Lower leg skin (tissue), 4 donors: ENCODE measurements around the gene BAIAP2. TPM values are rescaled to one million over a fixed set of nuclear protein-coding genes. Genes with fewer than 3 reads are reported as not detected.
"Not testable (repeated sequence)": the region's sequence is repeated elsewhere in the genome, so short reads cannot be mapped to it uniquely, and the experiment has no call there.

Source experiments
- DNase-seq, 2 donors: peaks; one replicate each; pipeline ENCODE4 v3.0.0-alpha.2; 2019; ENCODE audit warnings: low spot score in 2 of 2
- H3K4me3 ChIP-seq: fragments of 200-600 bp; sonication (generic); 2 replicates; pipeline ENCODE4 v1.5.1; 2017; ENCODE audit warnings: mild to moderate bottlenecking, low read depth; ENCODE audit not compliant: poor library complexity, severe bottlenecking
- CTCF ChIP-seq, 3 donors: fragments of 450-650 bp; IDR thresholded peaks; one replicate each; pipeline ENCODE4 v1.5.1; 2016; ENCODE audit warnings: antibody characterized with exemption in 3 of 3, mild to moderate bottlenecking in 3 of 3, moderate library complexity in 2 of 3
- POLR2A ChIP-seq, 2 donors: fragments of 450-650 bp; IDR thresholded peaks; one replicate each; pipeline ENCODE4 v1.6.1; 2016 to 2017; ENCODE audit warnings: antibody characterized with exemption in 2 of 2, mild to moderate bottlenecking in 1 of 2, moderate library complexity in 1 of 2
- WGBS, 2 donors: methylation state at CpG; one replicate each; pipeline ENCODE4 v1.1.5; 2018; 5-methylcytosine and 5-hydroxymethylcytosine counted together
- intact Hi-C: fragments of 100-400 bp; cut with DNase I; formaldehyde crosslinking; loops from one replicate; pipeline ENCODE4 v1.15.0; 2023; ENCODE audit warnings: low total_unique reads
- total RNA-seq, 4 donors: library from RNA; depleted of rRNA; stranded (reverse); fragments of >200 nt; gene quantifications; one replicate each; pipeline ENCODE4 v1.1.0, GENCODE V29; 2016

Gene BAIAP2
- total RNA-seq, 4 donors from 2014 or later: 190 to 308 (median 224) TPM

DNA sequence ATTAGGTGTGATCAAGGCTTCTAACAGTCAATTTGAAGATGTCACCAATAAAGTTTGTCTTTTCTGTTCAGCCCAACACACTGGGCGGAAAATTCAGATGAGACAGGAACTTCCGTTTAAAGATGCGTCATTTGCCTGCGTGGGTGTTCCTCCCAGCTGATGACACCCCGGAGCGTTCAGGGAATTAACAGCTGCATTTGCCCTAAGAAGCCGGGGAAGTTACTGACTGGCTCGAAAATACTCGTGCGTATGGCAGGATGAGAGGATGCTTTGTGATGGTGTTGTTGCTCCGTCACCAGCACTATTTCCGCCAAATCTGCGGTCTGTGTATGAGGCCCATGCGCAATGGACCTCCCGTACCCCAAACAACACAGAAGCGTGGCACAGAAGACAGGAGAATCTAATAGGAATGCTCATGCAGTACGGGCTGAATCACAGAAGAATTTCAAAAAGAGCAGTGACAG lies 118.4 kb downstream of the BAIAP2 start:
- DNase-seq: no peak
- TF ChIP-seq POLR2A (IDR thresholded peaks at IDR 0.05) (no peak), CTCF (IDR thresholded peaks at IDR 0.05) (no peak)
- 43 to 49% methylated on average over 17 of the region's 17 CpGs for WGBS, 2 donors
- intact Hi-C loops: no loop called here
- no peak overlapping the region for H3K4me3 ChIP-seq

- WGBS, 2 donors: 84 to 86% methylated on average over 9 of the region's 9 CpGs
- DNase-seq, H3K4me3 ChIP-seq, intact Hi-C loops: not testable (repeated sequence)
Measured at GRCh38 chr17:81154016-81154415, 119.1 kb downstream of the BAIAP2 start.

GRCh38 chr17:81154961-81155360 lies 120.0 kb downstream of the BAIAP2 start:
- H3K4me3 ChIP-seq: no peak overlapping the region
- WGBS, 2 donors: 95 to 96% methylated on average over 18 of the region's 18 CpGs
- TF ChIP-seq POLR2A (IDR thresholded peaks at IDR 0.05) (no peak), CTCF (IDR thresholded peaks at IDR 0.05) (no peak)
- intact Hi-C loops: no loop called here
- DNase-seq: no peak

- WGBS, 2 donors: 92 to 96% methylated on average over 30 to 38 of the region's 38 CpGs
- TF ChIP-seq POLR2A (IDR thresholded peaks at IDR 0.05): no peak
- TF ChIP-seq CTCF (IDR thresholded peaks at IDR 0.05): no peak
- intact Hi-C loops: no loop called here
- no peak overlapping the region for H3K4me3 ChIP-seq
- DNase-seq: no peak
Measured at GRCh38 chr17:81156866-81157805, 122.2 kb downstream of the BAIAP2 start.

DNA sequence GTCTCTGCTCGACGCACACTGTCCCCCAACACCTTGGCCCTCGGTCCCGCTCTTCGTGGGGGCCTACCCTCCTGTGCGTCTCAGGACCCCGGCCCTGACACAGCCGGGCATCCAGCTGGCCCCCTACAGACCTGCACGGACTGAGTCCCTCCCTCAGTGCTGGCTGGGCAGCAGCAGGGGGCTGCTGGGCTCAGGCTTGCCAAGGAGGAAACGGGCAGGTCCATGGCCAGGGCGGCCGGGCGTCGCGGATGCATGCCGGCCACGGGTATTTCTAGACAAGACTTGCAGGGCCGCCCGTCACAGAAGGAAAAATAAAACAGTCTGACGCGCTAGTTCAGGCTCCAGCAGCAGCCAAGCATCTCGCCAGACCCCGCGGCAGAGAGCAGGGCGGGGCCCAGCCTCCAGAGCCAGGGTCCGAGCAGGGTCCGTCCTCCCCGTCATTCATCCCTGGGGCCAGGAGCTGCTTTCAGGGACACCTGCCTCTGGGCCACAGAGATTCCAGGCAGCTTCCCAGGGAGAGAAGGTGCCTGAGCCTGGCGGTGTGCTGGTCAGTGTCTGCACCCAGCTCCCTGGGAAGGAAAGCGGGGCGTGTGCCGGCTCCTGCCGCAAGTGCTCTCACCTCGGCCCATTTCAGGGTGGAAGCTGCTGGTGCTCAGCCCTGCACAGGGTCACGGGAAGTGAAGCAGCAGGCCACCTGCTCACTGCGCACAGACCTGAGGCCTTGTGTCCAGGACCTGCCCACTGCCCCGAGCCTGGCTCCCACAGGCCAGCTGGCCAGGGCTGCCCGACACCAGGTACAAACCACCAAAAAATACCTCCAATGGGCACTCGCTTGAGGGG lies 123.1 kb downstream of the BAIAP2 start:
- intact Hi-C loops: no loop called here
- H3K4me3 ChIP-seq: no peak overlapping the region
- TF ChIP-seq CTCF (IDR thresholded peaks at IDR 0.05) (no peak), POLR2A (IDR thresholded peaks at IDR 0.05) (no peak)
- WGBS, 2 donors: 80 to 81% methylated on average over 35 of the region's 39 CpGs
- no peak for DNase-seq
